Measurements from ENCODE around the gene CGN.
"Not testable (repeated sequence)": the region's sequence is repeated elsewhere in the genome, so short reads cannot be mapped to it uniquely, and the experiment has no call there.

Gene CGN

GRCh38 chr1:151510614-151510956 lies 602 bp upstream of the CGN start:
- H3K27me3 Mint-ChIP-seq, result no peaks in the 10 kb centered on the region
- H3K36me3 Mint-ChIP-seq (ENCODE audit: low read depth), result no peaks in the 10 kb centered on the region
- no peaks in the 10 kb centered on the region for H3K9me3 Mint-ChIP-seq
- H3K27ac Mint-ChIP-seq, result peak overlapping the region; percentile 70
- H3K4me1 Mint-ChIP-seq (ENCODE audit: low read depth), result peaks cover 27% of the 10 kb centered on the region
- no peak for DNase-seq
- H3K4me3 Mint-ChIP-seq, result peak overlapping the region; percentile 80

- Mint-ChIP-seq H3K9me3 (no peaks in the 10 kb centered on the region), H3K4me1 (ENCODE audit: low read depth) (peaks cover 27% of the 10 kb centered on the region), H3K27ac (peak overlapping the region; percentile 66), H3K27me3 (no peaks in the 10 kb centered on the region), H3K36me3 (ENCODE audit: low read depth) (no peaks in the 10 kb centered on the region), H3K4me3 (peak overlapping the region; percentile 80)
- DNase-seq, result no peak
Measured at GRCh38 chr1:151511636-151512215, 539 bp downstream of the CGN start.

DNA sequence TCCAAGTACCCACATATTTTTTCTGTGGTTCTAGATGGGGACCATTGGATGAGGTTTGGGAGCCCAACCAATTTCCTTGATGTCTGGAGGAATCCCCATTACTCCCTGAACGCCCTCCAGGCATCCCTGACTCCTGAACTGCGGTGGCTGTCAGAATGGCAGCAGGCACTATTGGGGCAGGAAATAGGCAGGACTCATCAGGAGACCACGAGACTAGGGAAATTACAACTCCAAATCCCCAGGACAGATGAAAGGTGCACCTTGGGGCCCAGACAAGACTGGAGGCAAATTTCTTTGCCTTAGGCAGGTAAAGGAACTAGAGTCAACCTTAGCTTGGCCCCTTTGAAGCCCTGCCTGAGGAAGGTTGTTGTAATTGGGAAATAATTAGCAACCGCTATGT lies 1.1 kb downstream of the CGN start:
- Mint-ChIP-seq H3K4me1 (ENCODE audit: low read depth) (peaks cover 27% of the 10 kb centered on the region), H3K4me3 (peak overlapping the region; percentile 80), H3K27ac (no peak overlapping the region), H3K27me3 (no peaks in the 10 kb centered on the region), H3K36me3 (ENCODE audit: low read depth) (no peaks in the 10 kb centered on the region), H3K9me3 (no peaks in the 10 kb centered on the region)
- no peak for DNase-seq

GRCh38 chr1:151512801-151513625 lies 1.8 kb downstream of the CGN start:
- Mint-ChIP-seq H3K4me3 (peak overlapping the region; percentile 2), H3K27ac (peak overlapping the region; percentile 20), H3K27me3 (no peaks in the 10 kb centered on the region), H3K9me3 (no peaks in the 10 kb centered on the region), H3K36me3 (ENCODE audit: low read depth) (no peaks in the 10 kb centered on the region), H3K4me1 (ENCODE audit: low read depth) (peaks cover 27% of the 10 kb centered on the region)
- no peak for DNase-seq

GRCh38 chr1:151513626-151514121 lies 2.5 kb downstream of the CGN start:
- Mint-ChIP-seq H3K27ac (peak overlapping the region; percentile 20), H3K9me3 (no peaks in the 10 kb centered on the region), H3K36me3 (ENCODE audit: low read depth) (no peaks in the 10 kb centered on the region), H3K4me3 (no peak overlapping the region), H3K4me1 (ENCODE audit: low read depth) (peaks cover 27% of the 10 kb centered on the region), H3K27me3 (no peaks in the 10 kb centered on the region)
- no peak for DNase-seq

DNA sequence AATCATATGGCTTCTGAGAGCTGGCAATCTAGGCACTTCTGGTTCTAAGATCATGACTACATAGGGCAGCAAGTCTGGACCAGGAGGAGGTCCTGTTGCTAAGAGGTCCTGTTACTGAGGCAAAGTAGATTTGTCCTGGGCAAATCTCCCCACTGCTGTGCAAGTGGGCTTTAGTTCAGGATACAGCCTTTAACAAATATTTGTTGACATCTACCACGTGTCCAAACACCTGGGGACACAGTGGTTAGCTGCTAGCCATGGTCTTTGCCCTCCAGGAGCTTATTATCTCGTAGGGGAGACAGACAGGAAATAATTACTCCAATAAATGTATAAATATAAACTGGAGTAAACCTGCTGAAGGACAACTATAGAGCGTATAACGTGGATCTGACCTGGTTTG lies 3.2 kb downstream of the CGN start:
- Mint-ChIP-seq H3K4me3 (no peak overlapping the region), H3K27me3 (no peaks in the 10 kb centered on the region), H3K9me3 (no peaks in the 10 kb centered on the region), H3K27ac (no peak overlapping the region), H3K4me1 (ENCODE audit: low read depth) (peaks cover 27% of the 10 kb centered on the region), H3K36me3 (ENCODE audit: low read depth) (no peaks in the 10 kb centered on the region)
- DNase-seq, result no peak

DNA sequence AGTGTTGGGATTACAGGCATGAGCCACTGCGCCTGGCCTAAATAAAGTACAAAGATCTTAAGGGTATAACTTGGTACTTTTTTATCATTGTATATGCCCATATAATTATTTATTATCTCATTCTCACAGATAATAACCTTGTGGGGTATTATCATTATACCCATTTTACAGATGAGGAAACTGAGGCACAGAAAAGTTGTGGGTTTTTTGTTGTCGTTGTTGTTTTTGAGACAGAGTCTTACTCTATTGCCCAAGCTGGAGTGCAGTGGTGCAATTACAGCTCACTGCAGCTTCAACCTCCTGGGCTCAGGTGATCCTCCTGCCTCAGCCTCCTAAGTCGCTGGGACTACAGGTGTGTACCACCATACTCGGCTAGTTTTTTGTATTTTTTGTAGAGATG lies 4.1 kb downstream of the CGN start:
- no peaks in the 10 kb centered on the region for H3K9me3 Mint-ChIP-seq
- no peaks in the 10 kb centered on the region for H3K36me3 Mint-ChIP-seq (ENCODE audit: low read depth)
- no peaks in the 10 kb centered on the region for H3K27me3 Mint-ChIP-seq
- DNase-seq, result no peak
- no peak overlapping the region for H3K27ac Mint-ChIP-seq
- no peak overlapping the region for H3K4me3 Mint-ChIP-seq
- H3K4me1 Mint-ChIP-seq (ENCODE audit: low read depth), result peaks cover 27% of the 10 kb centered on the region

DNA sequence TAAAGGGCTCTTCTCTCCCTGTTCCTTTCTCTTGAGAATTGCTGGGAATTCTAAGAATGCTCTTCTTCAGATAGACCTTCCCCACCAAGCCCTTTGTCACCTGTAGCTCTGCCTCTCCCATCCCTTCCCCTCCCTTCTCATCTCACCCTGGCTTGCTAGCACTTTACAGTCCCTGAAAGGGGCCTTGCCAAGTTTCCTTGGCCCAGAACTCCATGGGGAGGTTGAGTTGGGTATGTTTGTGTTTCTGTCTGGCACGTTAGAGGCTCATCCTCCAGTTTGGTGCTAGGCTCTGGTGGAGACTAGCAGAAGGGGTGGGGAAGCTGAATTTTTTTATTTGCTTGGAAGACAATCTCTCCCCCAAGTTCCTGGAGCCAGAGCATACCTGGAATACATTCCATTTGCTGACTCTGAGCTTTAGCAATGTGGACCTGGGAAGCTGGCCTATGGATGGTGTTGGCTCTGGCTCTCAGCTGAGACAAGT lies 4.9 kb downstream of the CGN start:
- H3K9me3 Mint-ChIP-seq, result no peaks in the 10 kb centered on the region

GRCh38 chr1:151518431-151518830 lies 7.2 kb downstream of the CGN start:
- Mint-ChIP-seq H3K4me1 (ENCODE audit: low read depth) (peaks cover 8% of the 10 kb centered on the region), H3K27me3 (no peaks in the 10 kb centered on the region), H3K27ac (no peak overlapping the region), H3K36me3 (ENCODE audit: low read depth) (no peaks in the 10 kb centered on the region), H3K9me3 (no peaks in the 10 kb centered on the region), H3K4me3 (no peak overlapping the region)
- no peak for DNase-seq

More for the DNA sequence above, 4.9 kb downstream of the CGN start:
- Mint-ChIP-seq H3K4me1 (ENCODE audit: low read depth) (peaks cover 23% of the 10 kb centered on the region), H3K27ac (no peak overlapping the region), H3K27me3 (no peaks in the 10 kb centered on the region), H3K36me3 (ENCODE audit: low read depth) (no peaks in the 10 kb centered on the region), H3K4me3 (no peak overlapping the region)
- no peak for DNase-seq

DNA sequence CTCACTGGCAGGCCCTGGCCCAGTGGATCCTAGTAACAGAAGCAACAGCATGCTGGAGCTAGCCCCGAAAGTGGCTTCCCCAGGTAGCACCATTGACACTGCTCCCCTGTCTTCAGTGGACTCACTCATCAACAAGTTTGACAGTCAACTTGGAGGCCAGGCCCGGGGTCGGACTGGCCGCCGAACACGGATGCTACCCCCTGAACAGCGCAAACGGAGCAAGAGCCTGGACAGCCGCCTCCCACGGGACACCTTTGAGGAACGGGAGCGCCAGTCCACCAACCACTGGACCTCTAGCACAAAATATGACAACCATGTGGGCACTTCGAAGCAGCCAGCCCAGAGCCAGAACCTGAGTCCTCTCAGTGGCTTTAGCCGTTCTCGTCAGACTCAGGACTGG lies 7.7 kb downstream of the CGN start:
- Mint-ChIP-seq H3K4me1 (ENCODE audit: low read depth) (peaks cover 3% of the 10 kb centered on the region), H3K4me3 (no peak overlapping the region), H3K36me3 (ENCODE audit: low read depth) (no peaks in the 10 kb centered on the region), H3K27me3 (no peaks in the 10 kb centered on the region), H3K9me3 (no peaks in the 10 kb centered on the region), H3K27ac (no peak overlapping the region)
- DNase-seq, result no peak

DNA sequence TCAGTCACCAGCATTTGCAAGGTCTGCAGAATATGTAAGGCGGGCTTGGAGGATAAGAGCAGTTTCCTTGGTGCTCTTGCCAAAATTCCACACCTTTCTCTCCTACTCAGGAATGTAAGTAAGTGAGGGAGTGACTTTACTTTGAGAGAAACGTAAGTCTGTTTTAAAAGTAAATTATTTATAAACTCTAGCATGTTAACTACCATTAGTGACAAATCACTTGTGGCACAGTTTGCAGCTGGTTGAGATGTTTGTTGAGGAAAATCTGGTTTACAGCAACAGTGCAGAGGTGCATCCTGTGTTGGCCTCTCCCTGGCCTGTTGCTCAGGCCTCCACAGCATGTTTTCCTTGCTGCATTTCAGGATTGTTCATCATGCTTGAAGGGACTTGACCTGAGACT lies 8.5 kb downstream of the CGN start:
- Mint-ChIP-seq H3K9me3 (no peaks in the 10 kb centered on the region), H3K4me3 (no peak overlapping the region), H3K27ac (no peak overlapping the region), H3K27me3 (no peaks in the 10 kb centered on the region), H3K36me3 (ENCODE audit: low read depth) (no peaks in the 10 kb centered on the region), H3K4me1 (ENCODE audit: low read depth) (no peaks in the 10 kb centered on the region)
- no peak for DNase-seq

DNA sequence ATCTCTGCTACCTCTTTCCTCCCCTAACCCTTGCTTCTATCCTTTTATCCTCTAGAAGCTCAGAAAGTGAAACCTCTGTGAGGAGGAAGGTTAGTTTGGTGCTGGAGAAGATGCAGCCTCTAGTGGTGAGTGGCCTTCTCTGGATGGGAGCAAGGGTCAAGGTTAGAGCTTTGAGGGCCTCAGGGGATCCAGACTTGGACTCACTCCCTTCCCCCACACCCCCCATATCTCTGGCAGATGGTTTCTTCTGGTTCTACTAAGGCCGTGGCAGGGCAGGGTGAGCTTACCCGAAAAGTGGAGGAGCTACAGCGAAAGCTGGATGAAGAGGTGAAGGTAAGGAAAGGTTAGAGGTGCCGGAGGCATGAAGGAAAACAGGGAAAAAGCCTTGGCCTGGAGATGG lies 9.2 kb downstream of the CGN start:
- Mint-ChIP-seq H3K36me3 (ENCODE audit: low read depth) (no peaks in the 10 kb centered on the region), H3K4me3 (no peak overlapping the region), H3K9me3 (no peaks in the 10 kb centered on the region), H3K27me3 (no peaks in the 10 kb centered on the region), H3K27ac (no peak overlapping the region), H3K4me1 (ENCODE audit: low read depth) (no peaks in the 10 kb centered on the region)
- DNase-seq, result no peak

DNA sequence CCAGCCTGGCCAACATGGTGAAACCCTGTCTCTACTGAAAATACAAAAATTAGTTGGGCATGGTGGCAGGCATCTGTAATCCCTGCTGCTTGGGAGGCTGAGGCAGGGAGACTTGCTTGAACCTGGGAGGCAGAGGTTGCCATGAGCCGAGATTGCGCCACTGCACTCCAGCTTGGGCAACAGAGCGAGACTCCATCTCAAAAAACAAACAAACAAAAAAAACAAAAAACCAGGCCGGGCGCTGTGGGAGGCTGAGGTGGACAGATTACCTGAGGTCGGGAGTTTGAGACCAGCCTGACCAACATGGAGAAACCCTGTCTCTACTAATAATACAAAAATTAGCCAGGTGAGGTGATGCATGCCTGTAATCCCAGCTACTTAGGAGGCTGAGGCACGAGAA lies 11.2 kb downstream of the CGN start:
- H3K4me3 Mint-ChIP-seq; DNase-seq; H3K27me3 Mint-ChIP-seq; H3K9me3 Mint-ChIP-seq; H3K36me3 Mint-ChIP-seq (ENCODE audit: low read depth); H3K4me1 Mint-ChIP-seq (ENCODE audit: low read depth); H3K27ac Mint-ChIP-seq: not testable (repeated sequence)

- DNase-seq, result no peak
Measured at GRCh38 chr1:151523326-151523725, 12.1 kb downstream of the CGN start.

DNA sequence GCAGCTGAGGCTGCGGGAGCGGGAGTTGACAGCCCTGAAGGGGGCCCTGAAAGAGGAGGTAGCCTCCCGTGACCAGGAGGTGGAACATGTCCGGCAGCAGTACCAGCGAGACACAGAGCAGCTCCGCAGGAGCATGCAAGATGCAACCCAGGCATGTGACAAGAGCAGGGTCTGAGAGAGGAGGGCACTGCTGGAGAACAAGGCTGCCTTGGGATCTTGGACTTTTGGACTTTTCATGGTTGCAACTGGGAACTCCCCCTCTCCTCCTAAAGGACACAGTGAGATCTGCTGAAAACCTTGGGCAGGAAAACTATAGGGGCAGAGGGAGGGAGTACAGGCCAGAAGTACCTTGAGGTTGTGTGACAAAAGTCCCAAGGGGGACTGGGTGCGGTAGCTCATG lies 13.5 kb downstream of the CGN start:
- no peaks in the 10 kb centered on the region for H3K27me3 Mint-ChIP-seq
- H3K27ac Mint-ChIP-seq, result no peak overlapping the region
- no peaks in the 10 kb centered on the region for H3K9me3 Mint-ChIP-seq
- H3K36me3 Mint-ChIP-seq (ENCODE audit: low read depth), result no peaks in the 10 kb centered on the region
- H3K4me3 Mint-ChIP-seq, result no peak overlapping the region
- DNase-seq, result no peak
- no peaks in the 10 kb centered on the region for H3K4me1 Mint-ChIP-seq (ENCODE audit: low read depth)

More at GRCh38 chr1:151523326-151523725, 12.1 kb downstream of the CGN start:
- Mint-ChIP-seq H3K4me1 (ENCODE audit: low read depth) (no peaks in the 10 kb centered on the region), H3K27ac (no peak overlapping the region), H3K4me3 (no peak overlapping the region), H3K36me3 (ENCODE audit: low read depth) (no peaks in the 10 kb centered on the region), H3K9me3 (no peaks in the 10 kb centered on the region), H3K27me3 (no peaks in the 10 kb centered on the region)
